Measurements from ENCODE around the gene DUOXA2.

Gene DUOXA2

DNA sequence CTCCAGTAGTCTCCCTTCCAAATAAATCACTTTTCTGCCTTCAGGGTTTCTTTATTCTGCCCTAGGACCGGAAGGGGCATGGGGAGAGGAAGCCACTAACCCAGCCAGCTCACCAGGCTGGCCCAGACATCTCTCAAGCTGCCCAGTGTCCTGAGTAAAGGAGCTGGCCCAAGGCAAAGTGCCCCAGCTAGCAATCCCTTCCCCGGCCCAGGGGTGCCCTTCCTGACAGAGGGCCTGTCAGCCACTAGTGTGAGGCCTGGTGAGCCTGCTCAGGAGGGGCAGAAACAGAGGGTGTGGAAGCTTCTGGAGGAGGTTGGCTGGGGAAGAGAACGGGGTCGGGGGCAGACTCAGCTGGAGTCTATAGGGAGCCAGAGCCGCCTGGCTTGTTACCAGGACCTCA, 51.4 kb downstream of the DUOXA2 start:
- DNase-seq = no peak

- DNase-seq = peak; percentile 88
Observed at GRCh38 chr15:45166834-45167630, 52.9 kb downstream of the DUOXA2 start.

- no peak for DNase-seq
Observed at GRCh38 chr15:45167631-45168205, 53.6 kb downstream of the DUOXA2 start.

Data from CD4-positive, alpha-beta T cell treated with Interleukin-17A for 1 hour (primary cell).